Loucy (cell line): ENCODE results near the gene WFIKKN1.

Experiments used
- H2AFZ ChIP-seq: fragments of 200-600 bp; sonication (generic); 2 replicates; pipeline ENCODE4 v1.6.0; 2016; ENCODE audit warnings: antibody characterized with exemption, mild to moderate bottlenecking, low read length, moderate library complexity
- H3F3A ChIP-seq: fragments of 200-600 bp; 2 replicates; pipeline ENCODE4 v1.6.0; 2016; ENCODE audit warnings: antibody characterized with exemption, low read depth, mild to moderate bottlenecking
- H3K27me3 ChIP-seq: fragments of 200-600 bp; sonication (generic); 2 replicates; pipeline ENCODE4 v1.6.1; 2014; ENCODE audit warnings: low read length, mild to moderate bottlenecking; ENCODE audit not compliant: insufficient read depth, poor library complexity, severe bottlenecking
- H3K36me3 ChIP-seq: fragments of 200-600 bp; sonication (generic); 2 replicates; pipeline ENCODE4 v1.6.1; 2016; ENCODE audit warnings: low read length; ENCODE audit not compliant: insufficient read depth
- H3K4me1 ChIP-seq: fragments of 200-600 bp; sonication (generic); 2 replicates; pipeline ENCODE4 v1.5.1; 2014; ENCODE audit warnings: low read length, mild to moderate bottlenecking; ENCODE audit not compliant: insufficient read depth, poor library complexity, severe bottlenecking
- H3K4me2 ChIP-seq: fragments of 200-600 bp; sonication (generic); 2 replicates; pipeline ENCODE4 v1.6.0; 2014; ENCODE audit warnings: antibody characterized with exemption, low read length, low read depth, mild to moderate bottlenecking; ENCODE audit not compliant: poor library complexity, severe bottlenecking
- H3K4me3 ChIP-seq: fragments of 200-600 bp; sonication (generic); 2 replicates; pipeline ENCODE4 v1.5.1; 2014; ENCODE audit warnings: low read length, mild to moderate bottlenecking, mixed read lengths; ENCODE audit not compliant: poor library complexity, severe bottlenecking
- H3K79me2 ChIP-seq: fragments of 200-600 bp; sonication (generic); 2 replicates; pipeline ENCODE4 v1.6.1; 2014; ENCODE audit warnings: low read length; ENCODE audit not compliant: insufficient read depth
- H3K9ac ChIP-seq: fragments of 200-600 bp; sonication (generic); 2 replicates; pipeline ENCODE4 v1.6.0; 2014; ENCODE audit warnings: mild to moderate bottlenecking, low read depth, low read length, moderate library complexity; ENCODE audit not compliant: poor library complexity, severe bottlenecking
- H3K9me2 ChIP-seq: fragments of 200-600 bp; sonication (generic); replicated peaks from 2 replicates; pipeline ENCODE4 v1.6.1; 2016; ENCODE audit warnings: low read depth, low read length, mixed read lengths
- H3K9me3 ChIP-seq: fragments of 200-600 bp; sonication (generic); 2 replicates; pipeline ENCODE4 v1.6.1; 2014; ENCODE audit warnings: mild to moderate bottlenecking, antibody characterized with exemption, low read length, low read depth; ENCODE audit not compliant: insufficient read depth
- H4K20me1 ChIP-seq: fragments of 200-600 bp; sonication (generic); 2 replicates; pipeline ENCODE4 v1.6.0; 2014; ENCODE audit warnings: antibody characterized with exemption, low read length, mild to moderate bottlenecking; ENCODE audit not compliant: insufficient read depth, poor library complexity, severe bottlenecking
- CTCF ChIP-seq: fragments of 200-600 bp; sonication (generic); conservative IDR thresholded peaks from 2 replicates; pipeline ENCODE4 v1.5.1; 2014; ENCODE audit warnings: mild to moderate bottlenecking, antibody characterized with exemption, low read length
- EZH2phosphoT487 ChIP-seq: fragments of 200-600 bp; IDR thresholded peaks from 2 replicates; pipeline ENCODE4 v1.6.1; 2018; ENCODE audit warnings: antibody characterized with exemption, mild to moderate bottlenecking, moderate library complexity, borderline replicate concordance

WFIKKN1 gene

GRCh38 chr16:660132-660458 is 29.3 kb downstream of the WFIKKN1 start:
- H3K36me3 ChIP-seq: no peaks in the 10 kb centered on the region
- no peak overlapping the region for H3K9ac ChIP-seq
- no peaks in the 10 kb centered on the region for H3K9me3 ChIP-seq
- no peaks in the 10 kb centered on the region for H3K4me1 ChIP-seq
- H3K9me2 ChIP-seq: no peaks in the 10 kb centered on the region
- no peaks in the 10 kb centered on the region for H3K79me2 ChIP-seq
- no peak overlapping the region for H3K4me3 ChIP-seq
- no peak overlapping the region for H2AFZ ChIP-seq
- H3K27me3 ChIP-seq: no peaks in the 10 kb centered on the region
- no peaks in the 10 kb centered on the region for H4K20me1 ChIP-seq
- H3F3A ChIP-seq: no peaks in the 10 kb centered on the region
- no peak overlapping the region for H3K4me2 ChIP-seq
- TF ChIP-seq EZH2phosphoT487 (no peak), CTCF (no peak)

GRCh38 chr16:660459-661183 is 29.8 kb downstream of the WFIKKN1 start:
- Histone ChIP-seq H3K79me2 (no peaks in the 10 kb centered on the region), H3K4me1 (no peaks in the 10 kb centered on the region), H3K27me3 (no peaks in the 10 kb centered on the region), H3F3A (no peaks in the 10 kb centered on the region), H3K9ac (no peak overlapping the region), H3K4me2 (no peak overlapping the region), H4K20me1 (no peaks in the 10 kb centered on the region), H3K4me3 (no peak overlapping the region), H2AFZ (no peak overlapping the region), H3K9me2 (no peaks in the 10 kb centered on the region), H3K36me3 (no peaks in the 10 kb centered on the region), H3K9me3 (no peaks in the 10 kb centered on the region)
- TF ChIP-seq EZH2phosphoT487: no peak
- no peak for TF ChIP-seq CTCF

- Histone ChIP-seq H3K79me2 (no peaks in the 10 kb centered on the region), H4K20me1 (no peaks in the 10 kb centered on the region), H2AFZ (no peak overlapping the region), H3K9me2 (no peaks in the 10 kb centered on the region), H3K9me3 (no peaks in the 10 kb centered on the region), H3K4me1 (no peaks in the 10 kb centered on the region), H3K4me3 (no peak overlapping the region), H3F3A (no peaks in the 10 kb centered on the region), H3K9ac (no peak overlapping the region), H3K36me3 (no peaks in the 10 kb centered on the region), H3K4me2 (no peak overlapping the region), H3K27me3 (no peaks in the 10 kb centered on the region)
- TF ChIP-seq CTCF: no peak
- TF ChIP-seq EZH2phosphoT487: no peak
Measured at GRCh38 chr16:661184-661821, 30.5 kb downstream of the WFIKKN1 start.
